Colonic mucosa (tissue), 4 donors: ENCODE results near the gene TNFRSF18. TPM values are rescaled to one million over a fixed set of nuclear protein-coding genes. Genes with fewer than 3 reads are reported as not detected.

Source experiments
- DNase-seq: peaks from one replicate; pipeline ENCODE4 v3.0.0-alpha.2; 2020
- H3K27ac ChIP-seq: fragments of 200-600 bp; one replicate; pipeline ENCODE4 v1.8.0; 2021
- H3K27me3 ChIP-seq: fragments of 200-600 bp; one replicate; pipeline ENCODE4 v1.8.0; 2021
- H3K36me3 ChIP-seq: fragments of 200-600 bp; one replicate; pipeline ENCODE4 v1.8.0; 2021
- H3K4me1 ChIP-seq: fragments of 200-600 bp; one replicate; pipeline ENCODE4 v1.8.0; 2021; ENCODE audit warnings: mild to moderate bottlenecking
- H3K4me3 ChIP-seq: fragments of 200-600 bp; one replicate; pipeline ENCODE4 v1.8.0; 2021
- H3K9ac ChIP-seq, 2 donors: one replicate each; pipeline ENCODE4 v1.7.0; 2013; ENCODE audit warnings: control low read depth in 2 of 2, low read depth in 2 of 2, low read length in 2 of 2
- H3K9me3 ChIP-seq: fragments of 200-600 bp; one replicate; pipeline ENCODE4 v1.8.0; 2021
- intact Hi-C: fragments of 100-400 bp; cut with DNase I; formaldehyde crosslinking; loops from one replicate; pipeline ENCODE4 v1.14.1; 2022
- total RNA-seq, 2 donors: library from RNA; stranded (reverse); fragmentation: NEBNext Ultra II Directional in 1 of 2; extraction: Animal tissue kit (Norgen Biotek cat#: 25700) in 1 of 2; gene quantifications; one replicate each; pipeline ENCODE4 v1.2.1, GENCODE V29; 2021
- TF ChIP-seq, protein P1 (sequence below): fragments of 200-600 bp; IDR thresholded peaks from one replicate; pipeline ENCODE4 v1.8.0; 2022; ENCODE audit warnings: antibody characterized with exemption, mild to moderate bottlenecking
- donor health status: healthy.
- donor health status: DM: no; HTN: no; CAD: no.
- donor health status: DM: no; HTN: no; CAD: no.

The TNFRSF18 gene
- total RNA-seq, 2 donors from 2014 or later: 0.61 to 1.7 TPM

- H3K4me3 ChIP-seq: no peak overlapping the region
- intact Hi-C loops: loop anchor here (10.0 kb wide), 1 partner anchor 53 kb away; the partner anchor contains the start of gene TTLL10
- H3K9me3 ChIP-seq: no peaks in the 10 kb centered on the region
- DNase-seq: no peak
- no peak overlapping the region for H3K9ac ChIP-seq
- TF ChIP-seq, protein P1, sequence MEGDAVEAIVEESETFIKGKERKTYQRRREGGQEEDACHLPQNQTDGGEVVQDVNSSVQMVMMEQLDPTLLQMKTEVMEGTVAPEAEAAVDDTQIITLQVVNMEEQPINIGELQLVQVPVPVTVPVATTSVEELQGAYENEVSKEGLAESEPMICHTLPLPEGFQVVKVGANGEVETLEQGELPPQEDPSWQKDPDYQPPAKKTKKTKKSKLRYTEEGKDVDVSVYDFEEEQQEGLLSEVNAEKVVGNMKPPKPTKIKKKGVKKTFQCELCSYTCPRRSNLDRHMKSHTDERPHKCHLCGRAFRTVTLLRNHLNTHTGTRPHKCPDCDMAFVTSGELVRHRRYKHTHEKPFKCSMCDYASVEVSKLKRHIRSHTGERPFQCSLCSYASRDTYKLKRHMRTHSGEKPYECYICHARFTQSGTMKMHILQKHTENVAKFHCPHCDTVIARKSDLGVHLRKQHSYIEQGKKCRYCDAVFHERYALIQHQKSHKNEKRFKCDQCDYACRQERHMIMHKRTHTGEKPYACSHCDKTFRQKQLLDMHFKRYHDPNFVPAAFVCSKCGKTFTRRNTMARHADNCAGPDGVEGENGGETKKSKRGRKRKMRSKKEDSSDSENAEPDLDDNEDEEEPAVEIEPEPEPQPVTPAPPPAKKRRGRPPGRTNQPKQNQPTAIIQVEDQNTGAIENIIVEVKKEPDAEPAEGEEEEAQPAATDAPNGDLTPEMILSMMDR: no peak
- no peaks in the 10 kb centered on the region for H3K27me3 ChIP-seq
- peaks cover 10% of the 10 kb centered on the region for H3K36me3 ChIP-seq
- H3K27ac ChIP-seq: no peak overlapping the region
- peaks cover 15% of the 10 kb centered on the region for H3K4me1 ChIP-seq
These were observed 21.0 kb upstream of the TNFRSF18 start for GRCh38 chr1:1227386-1227785.

GRCh38 chr1:1226566-1227362, 20.4 kb upstream of the TNFRSF18 start:
- no peak overlapping the region for H3K27ac ChIP-seq
- H3K9me3 ChIP-seq: no peaks in the 10 kb centered on the region
- DNase-seq: no peak
- H3K4me1 ChIP-seq: peaks cover 20% of the 10 kb centered on the region
- H3K4me3 ChIP-seq: no peak overlapping the region
- H3K27me3 ChIP-seq: no peaks in the 10 kb centered on the region
- H3K9ac ChIP-seq: no peak overlapping the region
- intact Hi-C loops: loop anchor here (10.0 kb wide), 1 partner anchor 52 kb away; the partner anchor contains the start of gene TTLL10
- TF ChIP-seq, protein P1: no peak
- H3K36me3 ChIP-seq: peaks cover 12% of the 10 kb centered on the region

DNA sequence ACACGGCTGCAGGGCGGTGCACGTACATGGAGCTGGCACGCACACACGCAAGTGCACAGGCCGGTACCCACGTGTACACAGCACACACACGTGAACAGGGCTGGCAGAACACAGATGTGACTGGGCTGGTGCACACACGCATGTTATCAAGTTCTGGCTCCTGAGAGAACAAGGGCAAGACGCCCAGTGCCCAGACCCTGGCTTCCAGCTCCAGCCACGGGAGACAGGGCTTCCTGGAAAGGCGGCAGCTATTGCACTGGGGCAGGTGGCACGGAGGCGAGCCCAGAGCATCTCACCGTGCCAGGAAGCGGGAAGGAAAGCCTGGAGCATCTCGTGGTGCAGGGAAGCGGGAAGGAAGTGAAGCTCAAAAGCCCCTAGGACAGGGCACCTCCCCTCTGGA, 19.5 kb upstream of the TNFRSF18 start:
- intact Hi-C loops: loop anchor here (10.0 kb wide), 1 partner anchor 51 kb away; the partner anchor contains the start of gene TTLL10

GRCh38 chr1:1225238-1225845, 18.9 kb upstream of the TNFRSF18 start:
- Histone ChIP-seq H3K4me3 (no peak overlapping the region), H3K27me3 (no peaks in the 10 kb centered on the region), H3K9ac (no peak overlapping the region), H3K27ac (no peak overlapping the region), H3K4me1 (peaks cover 15% of the 10 kb centered on the region), H3K9me3 (no peaks in the 10 kb centered on the region), H3K36me3 (peaks cover 26% of the 10 kb centered on the region)
- intact Hi-C loops: loop anchor here (10.0 kb wide), 1 partner anchor 51 kb away; the partner anchor contains the start of gene TTLL10
- TF ChIP-seq, protein P1: no peak
- DNase-seq: no peak

More for the DNA sequence above, 19.5 kb upstream of the TNFRSF18 start:
- Histone ChIP-seq H3K9ac (no peak overlapping the region), H3K36me3 (peaks cover 21% of the 10 kb centered on the region), H3K4me3 (no peak overlapping the region), H3K27ac (no peak overlapping the region), H3K27me3 (no peaks in the 10 kb centered on the region), H3K9me3 (no peaks in the 10 kb centered on the region), H3K4me1 (peaks cover 20% of the 10 kb centered on the region)
- DNase-seq: no peak
- TF ChIP-seq, protein P1: no peak

GRCh38 chr1:1223891-1224290, 17.5 kb upstream of the TNFRSF18 start:
- DNase-seq: no peak

More at GRCh38 chr1:1223891-1224290, 17.5 kb upstream of the TNFRSF18 start:
- Histone ChIP-seq H3K9ac (no peak overlapping the region), H3K9me3 (no peaks in the 10 kb centered on the region), H3K36me3 (peaks cover 28% of the 10 kb centered on the region), H3K27ac (no peak overlapping the region), H3K4me3 (no peak overlapping the region), H3K27me3 (no peaks in the 10 kb centered on the region), H3K4me1 (peaks cover 6% of the 10 kb centered on the region)
- intact Hi-C loops: loop anchor here (10.0 kb wide), 1 partner anchor 49 kb away; the partner anchor contains the start of gene TTLL10
- TF ChIP-seq, protein P1: no peak
